ENCODE data around the gene SHLD1. TPM values are rescaled to one million over a fixed set of nuclear protein-coding genes. Genes with fewer than 3 reads are reported as not detected.

The SHLD1 gene
- total and polyA plus RNA-seq, 7 donors = 3.7 to 16.8 (median 8.6) TPM

DNA sequence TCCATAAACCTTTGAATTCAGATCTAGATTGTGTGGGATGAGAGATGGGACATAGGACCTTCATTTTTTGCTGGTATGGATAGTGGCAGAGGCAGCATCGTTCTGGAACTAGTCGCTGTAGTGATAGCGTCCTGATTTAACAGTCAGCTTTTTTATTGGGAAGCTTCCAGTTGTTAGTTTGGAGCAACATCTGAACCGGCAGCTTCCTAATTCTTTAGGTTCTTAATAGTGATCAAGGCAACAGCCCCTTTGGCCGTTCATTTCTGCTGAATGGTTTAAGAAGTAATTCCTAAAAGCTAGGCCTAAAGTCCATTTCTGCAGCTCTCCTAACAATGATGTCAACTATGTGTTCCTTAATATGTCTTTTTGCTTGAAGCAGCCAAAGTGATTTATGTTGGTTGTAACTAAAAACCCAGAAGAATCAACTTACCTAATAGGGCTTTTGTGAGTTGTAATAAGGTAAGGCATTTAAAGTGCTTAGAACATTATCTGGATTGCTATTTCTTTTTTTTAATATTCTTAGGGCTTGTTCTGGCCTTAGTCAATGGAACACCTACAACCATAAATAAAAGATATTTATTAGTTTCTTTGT, 90.3 kb downstream of the SHLD1 start:
- ATAC-seq (no peak), DNase-seq (no peak)
- WGBS, 3 donors = 42 to 70% (median 44%) methylated on average over 5 of the region's 5 CpGs
- no peaks in the 10 kb centered on the region for H3K9me3 ChIP-seq
- no peaks in the 10 kb centered on the region for H3K27me3 ChIP-seq (ENCODE audit: insufficient read depth in 3 of 3, low read length in 2 of 3)
- H3K27ac ChIP-seq = no peak overlapping the region
- H3K4me3 ChIP-seq = no peak overlapping the region
- H3K36me3 ChIP-seq (ENCODE audit: insufficient read depth in 1 of 2, low read depth in 1 of 2) = no peaks in the 10 kb centered on the region
- H3K4me1 ChIP-seq = peaks cover 1% of the 10 kb centered on the region
- TF ChIP-seq, protein P1, sequence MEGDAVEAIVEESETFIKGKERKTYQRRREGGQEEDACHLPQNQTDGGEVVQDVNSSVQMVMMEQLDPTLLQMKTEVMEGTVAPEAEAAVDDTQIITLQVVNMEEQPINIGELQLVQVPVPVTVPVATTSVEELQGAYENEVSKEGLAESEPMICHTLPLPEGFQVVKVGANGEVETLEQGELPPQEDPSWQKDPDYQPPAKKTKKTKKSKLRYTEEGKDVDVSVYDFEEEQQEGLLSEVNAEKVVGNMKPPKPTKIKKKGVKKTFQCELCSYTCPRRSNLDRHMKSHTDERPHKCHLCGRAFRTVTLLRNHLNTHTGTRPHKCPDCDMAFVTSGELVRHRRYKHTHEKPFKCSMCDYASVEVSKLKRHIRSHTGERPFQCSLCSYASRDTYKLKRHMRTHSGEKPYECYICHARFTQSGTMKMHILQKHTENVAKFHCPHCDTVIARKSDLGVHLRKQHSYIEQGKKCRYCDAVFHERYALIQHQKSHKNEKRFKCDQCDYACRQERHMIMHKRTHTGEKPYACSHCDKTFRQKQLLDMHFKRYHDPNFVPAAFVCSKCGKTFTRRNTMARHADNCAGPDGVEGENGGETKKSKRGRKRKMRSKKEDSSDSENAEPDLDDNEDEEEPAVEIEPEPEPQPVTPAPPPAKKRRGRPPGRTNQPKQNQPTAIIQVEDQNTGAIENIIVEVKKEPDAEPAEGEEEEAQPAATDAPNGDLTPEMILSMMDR (IDR thresholded peaks at IDR 0.05) = no peak
- intact Hi-C loops (cut with DNase I) = no loop called here

DNA sequence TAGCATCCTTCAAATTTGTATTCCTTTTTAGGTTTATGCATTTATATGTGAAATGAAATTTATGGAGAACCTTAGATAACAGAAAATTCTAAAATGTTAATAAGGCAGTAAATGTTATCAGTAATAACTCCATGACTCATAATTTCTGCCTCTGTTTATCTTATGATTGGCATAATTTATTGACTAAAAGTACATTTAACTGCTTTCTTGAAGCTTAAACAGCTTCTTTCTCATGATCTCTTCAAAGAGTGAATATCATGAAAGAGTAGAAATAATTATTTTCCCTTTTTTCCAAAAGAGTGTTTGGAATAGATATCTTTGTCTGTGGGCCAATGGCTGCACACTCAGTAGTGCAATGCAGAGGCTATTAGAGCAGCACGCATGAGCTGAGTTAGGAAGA, 91.3 kb downstream of the SHLD1 start:
- intact Hi-C loops (cut with DNase I) = no loop called here
- no peaks in the 10 kb centered on the region for H3K27me3 ChIP-seq (ENCODE audit: insufficient read depth in 3 of 3, low read length in 2 of 3)
- no peak overlapping the region for H3K27ac ChIP-seq
- 56 to 86% (median 60%) methylated on average over 1 of the region's 1 CpG for WGBS, 3 donors
- H3K4me1 ChIP-seq = peaks cover 3% of the 10 kb centered on the region
- H3K36me3 ChIP-seq (ENCODE audit: insufficient read depth in 1 of 2, low read depth in 1 of 2) = no peaks in the 10 kb centered on the region
- H3K9me3 ChIP-seq = no peaks in the 10 kb centered on the region
- DNase-seq (no peak), ATAC-seq (no peak)
- H3K4me3 ChIP-seq = no peak overlapping the region
- TF ChIP-seq, protein P1 (IDR thresholded peaks at IDR 0.05) = no peak

DNA sequence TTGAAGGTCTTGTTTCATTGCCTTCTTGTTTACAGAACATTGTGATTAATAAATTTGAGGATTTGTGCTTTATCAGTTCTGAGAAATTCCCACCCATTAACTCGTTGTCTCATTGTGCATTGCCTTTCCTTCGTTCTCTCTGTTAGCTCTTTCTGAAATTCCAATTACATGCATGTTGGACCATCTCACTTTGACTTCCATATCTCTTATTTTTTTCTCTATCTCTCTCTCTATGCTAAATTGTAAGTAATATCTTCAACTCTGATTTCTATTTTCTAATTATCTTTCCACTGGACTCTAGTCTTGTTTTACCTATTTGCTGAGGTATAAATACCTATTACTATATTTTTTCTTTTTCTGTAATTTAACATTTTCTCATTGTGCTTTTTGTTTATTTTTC, 92.3 kb downstream of the SHLD1 start:
- Histone ChIP-seq H3K36me3 (ENCODE audit: insufficient read depth in 1 of 2, low read depth in 1 of 2) (no peaks in the 10 kb centered on the region), H3K9me3 (no peaks in the 10 kb centered on the region), H3K27me3 (ENCODE audit: insufficient read depth in 3 of 3, low read length in 2 of 3) (no peaks in the 10 kb centered on the region), H3K4me1 (peaks cover 3% of the 10 kb centered on the region), H3K27ac (no peak overlapping the region), H3K4me3 (no peak overlapping the region)
- DNase-seq = no peak
- TF ChIP-seq, protein P1 (IDR thresholded peaks at IDR 0.05) = no peak
- intact Hi-C loops (cut with DNase I) = no loop called here
- ATAC-seq = no peak
- 84 to 94% (median 92%) methylated on average over 2 of the region's 2 CpGs for WGBS, 3 donors

DNA sequence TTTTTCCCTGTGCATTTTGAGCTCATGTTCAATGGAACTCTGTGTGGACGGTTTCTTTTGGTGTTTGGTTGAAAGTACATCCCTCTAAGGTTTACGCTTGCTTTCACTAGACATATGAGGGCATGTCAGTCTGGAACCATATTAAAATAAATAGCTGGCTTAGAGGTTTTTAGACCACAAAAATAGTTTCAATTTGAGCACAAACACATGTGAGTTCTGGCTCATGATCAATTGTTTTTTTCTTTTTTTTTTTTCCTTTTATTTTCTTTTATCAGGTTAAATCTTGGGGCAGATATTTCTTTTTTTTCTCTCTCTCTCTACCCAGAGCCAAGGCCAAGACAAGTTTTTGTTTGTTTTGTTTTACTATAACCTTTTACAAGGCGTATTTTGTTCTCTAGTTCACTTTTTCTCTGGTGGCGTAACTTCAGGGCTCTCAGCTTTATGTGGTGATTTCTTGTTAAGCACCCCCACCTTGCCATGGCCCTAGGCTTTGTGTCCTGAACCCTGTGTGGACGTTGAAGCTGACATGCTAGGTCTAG, 92.9 kb downstream of the SHLD1 start:
- intact Hi-C loops (cut with DNase I) = no loop called here

More for the DNA sequence above, 92.9 kb downstream of the SHLD1 start:
- Histone ChIP-seq H3K9me3 (no peaks in the 10 kb centered on the region), H3K4me3 (no peak overlapping the region), H3K36me3 (ENCODE audit: insufficient read depth in 1 of 2, low read depth in 1 of 2) (no peaks in the 10 kb centered on the region), H3K27ac (no peak overlapping the region), H3K4me1 (peaks cover 3% of the 10 kb centered on the region), H3K27me3 (ENCODE audit: insufficient read depth in 3 of 3, low read length in 2 of 3) (no peaks in the 10 kb centered on the region)
- TF ChIP-seq, protein P1 (IDR thresholded peaks at IDR 0.05) = no peak
- 81 to 91% (median 89%) methylated on average over 5 of the region's 5 CpGs for WGBS, 3 donors
- DNase-seq = no peak
- ATAC-seq = no peak
